HCT116 (cell line): ENCODE measurements around the gene ERMARD. TPM values are rescaled to one million over a fixed set of nuclear protein-coding genes. Genes with fewer than 3 reads are reported as not detected.

Source experiments
- ATAC-seq: fragments of 200-7000 bp; cut with Tn5 transposase; 2 replicates; pipeline ENCODE4 v1.9.1; 2020; ENCODE audit warnings: mild to moderate bottlenecking, moderate library complexity
- BruUV-seq: library from RNA; stranded (reverse); fragments of 400-500 nt; replicated peaks from 2 replicates; lab custom pipeline; 2021; lab: Mats Ljungman, UMichigan
- CTCF ChIA-PET: fragments of 300-600 bp; sonication (Branson Sonifier 250); formaldehyde crosslinking; loops from one replicate; lab custom pipeline; 2021; ENCODE audit warnings: antibody characterized with exemption; lab: Charles Lee
- POLR2A ChIA-PET: fragments of 300-600, 350-600 bp; sonication (Branson Sonifier 250); formaldehyde crosslinking; loops from one replicate; lab custom pipeline; 2021; ENCODE audit warnings: antibody characterized with exemption; lab: Charles Lee
- RAD21 ChIA-PET, 2 experiments: fragments of 300-600 bp; sonication (Branson Sonifier 250); formaldehyde crosslinking; loops; one replicate each; lab custom pipeline; 2023; ENCODE audit warnings: low total read pairs in 2 of 2; ENCODE audit not compliant: uncharacterized antibody in 2 of 2, unreplicated experiment in 2 of 2, low non-redundant PET in 1 of 2; lab: Charles Lee
- DNase-seq: peaks from one replicate; pipeline ENCODE4 v3.0.0-alpha.2; 2010; ENCODE audit warnings: low read depth, low spot score
- H2AFZ ChIP-seq: fragments of 200-600 bp; shearing (Covaris generic), sonication (generic); 2 replicates; pipeline ENCODE4 v1.6.1; 2017; ENCODE audit warnings: low read depth, mixed run types, mixed read lengths, antibody characterized with exemption, low read length; ENCODE audit not compliant: poor library complexity, severe bottlenecking
- H3K27ac ChIP-seq: 2 replicates; pipeline ENCODE4 v1.5.1; 2012; ENCODE audit warnings: low read depth, low read length
- H3K27me3 ChIP-seq: fragments of 200-600 bp; sonication (generic); 2 replicates; pipeline ENCODE4 v1.6.1; 2016; ENCODE audit warnings: mixed run types, low read length, mixed read lengths; ENCODE audit not compliant: insufficient read depth
- H3K36me3 ChIP-seq, 2 experiments: fragments of 200-500 bp in 1 of 2; fragments of 200-600 bp in 1 of 2; sonication (Bioruptor generic) in 1 of 2; sonication (generic) in 1 of 2; 2 replicates each; pipeline versions ENCODE4 v1.5.1 to v1.6.1; 2014 to 2016; ENCODE audit warnings: low read length in 2 of 2, inconsistent platforms in 1 of 2, mixed read lengths in 1 of 2, mixed run types in 1 of 2; ENCODE audit not compliant: insufficient read depth in 2 of 2, control insufficient read depth in 1 of 2
- H3K4me1 ChIP-seq, 2 experiments: fragments of 200-600 bp in 1 of 2; sonication (generic) in 1 of 2; 2 replicates each; pipeline versions ENCODE4 v1.5.1 to v1.6.1; 2012 to 2017; ENCODE audit warnings: low read length in 2 of 2, inconsistent platforms in 1 of 2, mild to moderate bottlenecking in 1 of 2, mixed read lengths in 1 of 2, mixed run types in 1 of 2, moderate library complexity in 1 of 2; ENCODE audit not compliant: insufficient read depth in 2 of 2, control insufficient read depth in 1 of 2
- H3K4me2 ChIP-seq: fragments of 200-600 bp; sonication (generic); 2 replicates; pipeline ENCODE4 v1.6.1; 2017; ENCODE audit warnings: mixed run types, low read length, mixed read lengths
- H3K4me3 ChIP-seq, 2 experiments: fragments of 200-600 bp in 1 of 2; sonication (generic) in 1 of 2; replicated peaks in 1 of 2; 2 replicates each; pipeline ENCODE4 v1.5.1; 2011 to 2016; ENCODE audit warnings: low read length in 2 of 2, control low read depth in 1 of 2, low read depth in 1 of 2, mild to moderate bottlenecking in 1 of 2, mixed read lengths in 1 of 2, mixed run types in 1 of 2
- H3K79me2 ChIP-seq: fragments of 200-600 bp; sonication (generic); 2 replicates; pipeline ENCODE4 v1.6.1; 2017; ENCODE audit warnings: mild to moderate bottlenecking, mixed run types, low read length, moderate library complexity, mixed read lengths; ENCODE audit not compliant: insufficient read depth
- H3K9ac ChIP-seq: fragments of 200-600 bp; sonication (generic); 2 replicates; pipeline ENCODE4 v1.6.1; 2016; ENCODE audit warnings: low read length, mixed read lengths
- H3K9me2 ChIP-seq: fragments of 200-600 bp; sonication (generic), shearing (Covaris generic); 2 replicates; pipeline ENCODE4 v1.6.1; 2017; ENCODE audit warnings: mixed run types, mild to moderate bottlenecking, moderate library complexity; ENCODE audit not compliant: insufficient read depth
- H3K9me3 ChIP-seq, 2 experiments: fragments of 200-500 bp in 1 of 2; fragments of 200-600 bp in 1 of 2; sonication (Bioruptor generic) in 1 of 2; sonication (generic) in 1 of 2; 2 replicates each; pipeline ENCODE4 v1.6.1; 2014 to 2017; ENCODE audit warnings: low read length in 2 of 2, mixed read lengths in 2 of 2, inconsistent platforms in 1 of 2, low read depth in 1 of 2, mild to moderate bottlenecking in 1 of 2, mixed run types in 1 of 2, moderate library complexity in 1 of 2; ENCODE audit not compliant: control insufficient read depth in 1 of 2, insufficient read depth in 1 of 2
- H4K20me1 ChIP-seq: fragments of 200-600 bp; sonication (generic), shearing (Covaris generic); 2 replicates; pipeline ENCODE4 v1.6.1; 2017; ENCODE audit warnings: mixed run types, mild to moderate bottlenecking, moderate library complexity; ENCODE audit not compliant: insufficient read depth
- CBX3 ChIP-seq: IDR thresholded peaks from 2 replicates; pipeline ENCODE4 v1.6.1; 2012; ENCODE audit warnings: low read depth
- CEBPB ChIP-seq: IDR thresholded peaks from 2 replicates; pipeline ENCODE4 v1.6.1; 2012; ENCODE audit warnings: low read depth
- EZH2 ChIP-seq: fragments of 200-600 bp; sonication (generic); IDR thresholded peaks from 2 replicates; pipeline ENCODE4 v1.6.1; 2017; ENCODE audit warnings: antibody characterized with exemption, mixed run types
- POLR2AphosphoS5 ChIP-seq: IDR thresholded peaks from 2 replicates; pipeline ENCODE4 v1.6.1; 2011; ENCODE audit warnings: mild to moderate bottlenecking, low read depth, low read length, moderate library complexity
- RAD21 ChIP-seq: IDR thresholded peaks from 2 replicates; pipeline ENCODE4 v1.6.1; 2012; ENCODE audit warnings: low read depth, mild to moderate bottlenecking
- SRF ChIP-seq: IDR thresholded peaks from 2 replicates; pipeline ENCODE4 v1.6.1; 2012; ENCODE audit warnings: low read depth
- ZBTB33 ChIP-seq: IDR thresholded peaks from 2 replicates; pipeline ENCODE4 v1.6.1; 2011; ENCODE audit warnings: mild to moderate bottlenecking, low read length, moderate library complexity; ENCODE audit not compliant: insufficient replicate concordance; ENCODE audit errors: extremely low read depth
- ZNF274 ChIP-seq: fragments of 200-500 bp; sonication (Bioruptor generic); IDR thresholded peaks from 2 replicates; pipeline ENCODE4 v1.6.1; 2014; ENCODE audit warnings: mild to moderate bottlenecking, low read depth, low read length, inconsistent platforms
- intact Hi-C: fragments of 100-400 bp; cut with micrococcal nuclease; formaldehyde crosslinking; loops from 2 replicates; pipeline ENCODE4 v1.10.0; 2022
- total RNA-seq: library from RNA; stranded (reverse); gene quantifications from one replicate; pipeline ENCODE4 v1.2.1, GENCODE V29; 2021; ENCODE audit not compliant: unreplicated experiment
- TF ChIP-seq, protein P1 (sequence below): IDR thresholded peaks from 2 replicates; pipeline ENCODE4 v1.6.1; 2012

Gene ERMARD
- total RNA-seq, 1 experiment from 2014 or later, result 24.7 TPM

- Histone ChIP-seq H3K79me2 (no peaks in the 10 kb centered on the region), H4K20me1 (no peaks in the 10 kb centered on the region), H2AFZ (no peak overlapping the region), H3K9ac (no peak overlapping the region), H3K9me3 (no peaks in the 10 kb centered on the region), H3K4me1 (peaks cover 5 to 14% of the 10 kb centered on the region in 2 experiments; a peak in 3 of 4 replicates), H3K9me2 (no peaks in the 10 kb centered on the region), H3K27me3 (peaks cover 18% of the 10 kb centered on the region; the same call in 1 of the 2 replicates), H3K27ac (no peak overlapping the region), H3K4me3 (no peak overlapping the region), H3K36me3 (no peaks in the 10 kb centered on the region), H3K4me2 (no peak overlapping the region)
- intact Hi-C loops, result no loop called here
- ATAC-seq (no peak), DNase-seq (no peak)
- CTCF ChIA-PET, result no interaction called here
- POLR2A ChIA-PET, result no interaction called here
- RAD21 ChIA-PET, result no interaction called here
- TF ChIP-seq POLR2AphosphoS5 (no peak), EZH2 (no peak), RAD21 (no peak), ZNF274 (no peak), ZBTB33 (no peak), CBX3 (no peak), CEBPB (no peak), SRF (no peak)
- TF ChIP-seq, protein P1, sequence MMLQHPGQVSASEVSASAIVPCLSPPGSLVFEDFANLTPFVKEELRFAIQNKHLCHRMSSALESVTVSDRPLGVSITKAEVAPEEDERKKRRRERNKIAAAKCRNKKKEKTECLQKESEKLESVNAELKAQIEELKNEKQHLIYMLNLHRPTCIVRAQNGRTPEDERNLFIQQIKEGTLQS, result no peak
- no TSS peak for BruUV-seq
These were observed 57.2 kb downstream of the ERMARD start for GRCh38 chr6:169808608-169808967.
